NCI-H128 (cell line): ENCODE data around the gene IDH1.
"Not testable (repeated sequence)": the region's sequence is repeated elsewhere in the genome, so short reads cannot be mapped to it uniquely, and the experiment has no call there.

ENCODE experiments used
- DNase-seq: peaks from one replicate; lab custom pipeline; 2025; ENCODE audit not compliant: unreplicated experiment; lab: John Stamatoyannopoulos, UW

IDH1 gene

GRCh38 chr2:208254871-208255556 lies at the start of gene IDH1:
Gene IDH1 (minus strand): TSS chr2:208255071. CDS start chr2:208251551, 3,520 bp downstream.
- peak; percentile 80 for DNase-seq

GRCh38 chr2:208304157-208304556 lies 49.3 kb upstream of the IDH1 start:
- no peak for DNase-seq

- no peak for DNase-seq
Measured at GRCh38 chr2:208300847-208301618, 46.2 kb upstream of the IDH1 start.

GRCh38 chr2:208297961-208298360 lies 43.1 kb upstream of the IDH1 start:
- no peak for DNase-seq

GRCh38 chr2:208296610-208297009 lies 41.7 kb upstream of the IDH1 start:
- no peak for DNase-seq

- DNase-seq = no peak
Measured at GRCh38 chr2:208295834-208296233, 41.0 kb upstream of the IDH1 start.

GRCh38 chr2:208294482-208295024 lies 39.7 kb upstream of the IDH1 start:
- DNase-seq = no peak

- no peak for DNase-seq
Measured at GRCh38 chr2:208285853-208286252, 31.0 kb upstream of the IDH1 start.

- DNase-seq = no peak
Measured at GRCh38 chr2:208280933-208281332, 26.1 kb upstream of the IDH1 start.

- no peak for DNase-seq
Measured at GRCh38 chr2:208280234-208280633, 25.4 kb upstream of the IDH1 start.

GRCh38 chr2:208279236-208279635 lies 24.4 kb upstream of the IDH1 start:
- DNase-seq = no peak

GRCh38 chr2:208278549-208278948 lies 23.7 kb upstream of the IDH1 start:
- DNase-seq = no peak

- DNase-seq = no peak
Measured at GRCh38 chr2:208274748-208275147, 19.9 kb upstream of the IDH1 start.

GRCh38 chr2:208269091-208269490 lies 14.2 kb upstream of the IDH1 start:
- no peak for DNase-seq

GRCh38 chr2:208268156-208268952 lies 13.5 kb upstream of the IDH1 start:
- DNase-seq = no peak

GRCh38 chr2:208267526-208267925 lies 12.7 kb upstream of the IDH1 start:
- not testable (repeated sequence) for DNase-seq

- no peak for DNase-seq
Measured at GRCh38 chr2:208266936-208267335, 12.1 kb upstream of the IDH1 start.

- no peak for DNase-seq
Measured at GRCh38 chr2:208266553-208266893, 11.7 kb upstream of the IDH1 start.

GRCh38 chr2:208265801-208266552 lies 11.1 kb upstream of the IDH1 start, which contains the start of gene PIKFYVE:
Gene PIKFYVE (plus strand): TSS chr2:208266255. CDS start chr2:208271520, 5,265 bp downstream.
- DNase-seq = peak; percentile 75

GRCh38 chr2:208265371-208265800 lies 10.5 kb upstream of the IDH1 start:
- DNase-seq = no peak
